Mucosa of descending colon (tissue), 3 donors: ENCODE measurements around the gene DNAH17. TPM values are rescaled to one million over a fixed set of nuclear protein-coding genes. Genes with fewer than 3 reads are reported as not detected.

ENCODE experiments used
- ATAC-seq: fragments of 200-7000 bp; cut with Tn5 transposase; one replicate; pipeline ENCODE4 v1.9.1; 2020; ENCODE audit warnings: mild to moderate bottlenecking, moderate library complexity
- DNase-seq, 3 donors: peaks; one replicate each; pipeline ENCODE4 v3.0.0-alpha.2; 2020
- H3K36me3 ChIP-seq: fragments of 200-600 bp; one replicate; pipeline ENCODE4 v1.8.0; 2021; ENCODE audit warnings: low read depth, mild to moderate bottlenecking
- H3K4me1 ChIP-seq: fragments of 200-600 bp; one replicate; pipeline ENCODE4 v1.8.0; 2021; ENCODE audit warnings: low read depth, mild to moderate bottlenecking
- H3K4me3 ChIP-seq: fragments of 200-600 bp; one replicate; pipeline ENCODE4 v1.8.0; 2021; ENCODE audit warnings: mild to moderate bottlenecking
- H3K9me3 ChIP-seq: fragments of 200-600 bp; one replicate; pipeline ENCODE4 v1.8.0; 2021; ENCODE audit warnings: mild to moderate bottlenecking
- intact Hi-C, 2 donors: fragments of 100-400 bp; cut with DNase I in 1 of 2; cut with micrococcal nuclease in 1 of 2; formaldehyde crosslinking; loops; one replicate each; pipeline versions ENCODE4 v1.11.0 to v1.11.1; 2022; cut with DNase I, micrococcal nuclease
- total RNA-seq, 3 donors: library from RNA; stranded (reverse); fragmentation: NEBNext Ultra II Directional in 2 of 3; extraction: Animal tissue kit (Norgen Biotek cat#: 25700) in 2 of 3; gene quantifications; one replicate each; pipeline versions ENCODE4 v1.2.1 to v1.2.4, GENCODE V29; 2021 to 2023
- TF ChIP-seq, protein P1 (sequence below): fragments of 200-600 bp; IDR thresholded peaks from one replicate; pipeline ENCODE4 v1.8.0; 2022; ENCODE audit warnings: antibody characterized with exemption, mild to moderate bottlenecking
- donor health status: DM: no; HTN: no; CAD: no; lungs with moderate emphysema.
- donor health status: DM: no; HTN: no; CAD: no.
- donor health status: DM: no; HTN: yes; CAD: no.

The DNAH17 gene
- total RNA-seq, 3 donors from 2014 or later = 0.06 to 0.17 TPM; not detected in 1

DNA sequence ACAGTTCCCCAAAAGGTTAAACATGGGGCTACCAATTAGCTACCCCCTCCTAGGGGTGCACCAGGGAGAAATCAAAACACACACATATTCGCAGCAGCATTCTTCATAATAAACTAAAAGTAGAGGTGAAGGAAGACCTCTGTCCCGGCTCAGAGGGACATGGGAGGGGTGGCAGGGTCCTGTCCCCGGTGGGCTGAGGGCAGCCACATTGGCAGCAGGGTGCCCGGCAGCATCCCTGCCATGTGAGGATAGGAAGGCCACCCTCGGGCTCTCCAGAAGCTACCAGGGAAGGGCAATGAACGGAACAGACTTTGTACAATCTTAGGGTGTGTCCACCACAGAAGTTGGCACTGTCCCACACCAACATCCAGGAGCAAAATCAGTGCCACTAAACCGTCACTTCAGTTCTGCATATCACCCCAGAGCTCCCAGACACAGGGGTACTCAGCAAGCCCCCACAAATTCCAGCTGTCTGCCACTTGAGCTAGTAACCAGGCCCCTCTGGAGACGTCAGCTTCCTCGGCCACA, 3.1 kb upstream of the DNAH17 start:
- ATAC-seq (peak; percentile 66), DNase-seq (peak in 2 of 3 donors; percentile 18 to 51)
- Histone ChIP-seq H3K36me3 (no peaks in the 10 kb centered on the region), H3K4me3 (no peak overlapping the region), H3K9me3 (no peaks in the 10 kb centered on the region), H3K4me1 (no peaks in the 10 kb centered on the region)
- intact Hi-C loops = no loop called here
- TF ChIP-seq, protein P1, sequence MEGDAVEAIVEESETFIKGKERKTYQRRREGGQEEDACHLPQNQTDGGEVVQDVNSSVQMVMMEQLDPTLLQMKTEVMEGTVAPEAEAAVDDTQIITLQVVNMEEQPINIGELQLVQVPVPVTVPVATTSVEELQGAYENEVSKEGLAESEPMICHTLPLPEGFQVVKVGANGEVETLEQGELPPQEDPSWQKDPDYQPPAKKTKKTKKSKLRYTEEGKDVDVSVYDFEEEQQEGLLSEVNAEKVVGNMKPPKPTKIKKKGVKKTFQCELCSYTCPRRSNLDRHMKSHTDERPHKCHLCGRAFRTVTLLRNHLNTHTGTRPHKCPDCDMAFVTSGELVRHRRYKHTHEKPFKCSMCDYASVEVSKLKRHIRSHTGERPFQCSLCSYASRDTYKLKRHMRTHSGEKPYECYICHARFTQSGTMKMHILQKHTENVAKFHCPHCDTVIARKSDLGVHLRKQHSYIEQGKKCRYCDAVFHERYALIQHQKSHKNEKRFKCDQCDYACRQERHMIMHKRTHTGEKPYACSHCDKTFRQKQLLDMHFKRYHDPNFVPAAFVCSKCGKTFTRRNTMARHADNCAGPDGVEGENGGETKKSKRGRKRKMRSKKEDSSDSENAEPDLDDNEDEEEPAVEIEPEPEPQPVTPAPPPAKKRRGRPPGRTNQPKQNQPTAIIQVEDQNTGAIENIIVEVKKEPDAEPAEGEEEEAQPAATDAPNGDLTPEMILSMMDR = no peak

DNA sequence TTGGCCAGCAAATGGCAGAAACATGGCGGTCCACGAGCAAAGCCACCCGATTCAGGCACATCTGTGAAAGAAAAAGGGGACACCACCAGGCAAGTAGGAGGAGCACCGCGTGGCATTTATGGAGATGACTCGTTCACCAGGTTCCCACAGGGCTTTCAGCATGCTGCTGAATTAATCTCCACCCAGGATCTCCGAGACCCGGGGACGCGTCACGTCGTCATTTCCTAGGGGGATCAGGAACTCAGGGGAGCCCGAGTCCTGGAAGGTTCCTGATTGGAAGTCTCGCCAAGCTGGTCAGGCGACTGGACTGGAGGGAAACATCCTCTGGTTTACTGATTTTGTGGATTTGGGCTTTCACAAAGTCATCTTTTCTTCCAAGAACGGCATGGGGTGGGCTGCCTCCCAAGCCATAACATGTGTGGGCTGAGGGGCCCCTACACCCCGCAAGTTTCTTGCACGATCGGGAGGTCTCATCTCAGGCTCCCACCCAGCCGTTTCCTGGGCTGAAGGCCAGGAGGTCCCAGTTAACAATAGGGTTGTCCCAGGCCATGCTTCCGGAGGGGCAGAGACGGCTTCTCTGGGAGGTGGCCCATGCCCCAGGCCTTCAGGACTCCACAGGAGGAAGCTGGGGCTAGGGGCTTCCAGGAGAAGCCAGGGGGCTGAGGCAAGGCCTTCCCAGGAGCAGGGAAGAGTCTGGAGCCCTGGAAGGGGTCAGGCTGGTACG, 645 bp downstream of the DNAH17 start:
- no peak for DNase-seq
- ATAC-seq = no peak
- Histone ChIP-seq H3K9me3 (no peaks in the 10 kb centered on the region), H3K4me3 (no peak overlapping the region), H3K4me1 (no peaks in the 10 kb centered on the region), H3K36me3 (no peaks in the 10 kb centered on the region)
- intact Hi-C loops = no loop called here
- TF ChIP-seq, protein P1 = no peak

DNA sequence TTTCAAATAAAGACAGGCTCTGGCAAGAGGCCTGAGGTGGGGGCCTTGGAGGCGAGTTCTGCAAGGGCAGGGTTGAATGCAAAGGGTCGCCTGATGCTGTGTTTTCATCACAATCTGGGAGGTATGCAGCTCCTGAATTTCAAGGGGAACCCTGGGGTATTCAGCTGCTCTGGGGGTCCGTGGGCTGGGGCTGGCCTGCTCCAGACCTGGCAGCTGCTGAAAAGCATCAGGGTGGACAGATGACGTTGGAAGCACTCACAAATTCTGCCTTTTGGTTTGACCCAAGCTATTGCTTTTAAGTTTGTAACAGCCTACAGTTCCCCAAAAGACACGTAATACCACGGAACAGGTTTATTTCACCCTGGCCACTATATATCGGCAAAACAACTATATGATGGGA, 1.3 kb downstream of the DNAH17 start:
- no peak for ATAC-seq

DNA sequence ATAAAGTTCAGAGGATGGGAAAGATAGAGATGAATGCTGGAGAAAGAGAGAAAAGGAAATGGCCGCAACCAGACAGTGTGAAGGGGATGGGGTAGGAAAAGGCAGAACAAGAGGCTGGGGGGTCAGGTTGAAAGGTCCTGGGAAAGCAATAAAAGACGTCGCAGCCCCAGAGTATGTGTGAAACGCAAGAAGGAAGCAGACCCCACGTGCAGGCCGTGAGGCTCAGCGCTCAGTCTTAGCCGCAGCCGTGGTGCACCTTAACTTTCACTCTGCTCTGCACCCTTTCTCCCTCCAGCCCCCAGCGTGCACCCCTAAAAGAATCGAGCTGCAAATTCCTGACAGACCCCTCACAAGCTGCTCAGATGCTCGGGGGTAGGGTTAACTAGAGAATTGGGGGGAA, 1.9 kb downstream of the DNAH17 start:
- TF ChIP-seq, protein P1 = no peak
- no peaks in the 10 kb centered on the region for H3K36me3 ChIP-seq
- no peak overlapping the region for H3K4me3 ChIP-seq
- intact Hi-C loops = no loop called here
- DNase-seq (no peak), ATAC-seq (no peak)
- no peaks in the 10 kb centered on the region for H3K9me3 ChIP-seq
- H3K4me1 ChIP-seq = no peaks in the 10 kb centered on the region

More for the DNA sequence above, 1.3 kb downstream of the DNAH17 start:
- H3K9me3 ChIP-seq = no peaks in the 10 kb centered on the region
- DNase-seq = no peak
- TF ChIP-seq, protein P1 = no peak
- no peaks in the 10 kb centered on the region for H3K4me1 ChIP-seq
- H3K4me3 ChIP-seq = no peak overlapping the region
- H3K36me3 ChIP-seq = no peaks in the 10 kb centered on the region
- intact Hi-C loops = no loop called here

DNA sequence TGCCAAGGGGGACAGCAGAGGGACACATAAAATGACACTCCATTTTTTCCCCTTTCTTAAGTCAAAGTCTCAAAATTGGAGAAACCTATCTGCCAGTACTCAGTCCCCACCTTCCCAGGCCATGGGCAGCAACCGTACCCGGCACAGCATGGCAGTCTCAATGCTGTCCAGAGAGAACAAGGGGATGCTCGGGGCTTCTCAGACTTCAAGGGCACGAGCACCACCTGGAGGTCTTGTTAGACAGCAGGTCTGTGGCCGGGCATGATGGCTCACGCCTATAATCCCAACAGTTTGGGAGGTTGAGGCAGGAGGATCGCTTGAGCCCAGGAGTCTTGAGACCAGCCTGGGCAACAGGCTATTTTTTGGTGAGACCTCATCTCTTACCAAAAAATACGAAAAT, 3.2 kb downstream of the DNAH17 start:
- H3K36me3 ChIP-seq = no peaks in the 10 kb centered on the region
- TF ChIP-seq, protein P1 = no peak
- DNase-seq (no peak), ATAC-seq (no peak)
- H3K9me3 ChIP-seq = no peaks in the 10 kb centered on the region
- intact Hi-C loops = no loop called here
- no peak overlapping the region for H3K4me3 ChIP-seq
- H3K4me1 ChIP-seq = no peaks in the 10 kb centered on the region
